Mesendoderm (in vitro differentiated cells): ENCODE measurements around the gene OSTF1.

Experiments used
- DNase-seq: peaks from one replicate; pipeline ENCODE4 v3.0.0; 2013
- H2AK5ac ChIP-seq: 2 replicates; pipeline ENCODE4 v1.6.1; 2013; ENCODE audit warnings: low read length, inconsistent platforms
- H2BK120ac ChIP-seq: 2 replicates; pipeline ENCODE4 v1.6.1; 2013; ENCODE audit warnings: low read depth, mild to moderate bottlenecking, low read length, moderate library complexity, mixed read lengths
- H2BK15ac ChIP-seq: replicated peaks from 2 replicates; pipeline ENCODE4 v1.6.1; 2013; ENCODE audit warnings: low read depth, mild to moderate bottlenecking, moderate library complexity
- H2BK5ac ChIP-seq: 2 replicates; pipeline ENCODE4 v1.6.1; 2013; ENCODE audit warnings: low read length, inconsistent platforms
- H3K18ac ChIP-seq: 2 replicates; pipeline ENCODE4 v1.6.1; 2013; ENCODE audit warnings: mild to moderate bottlenecking, low read length, mixed read lengths
- H3K23ac ChIP-seq: one replicate; pipeline ENCODE4 v1.6.1; 2013; ENCODE audit warnings: low read length
- H3K27ac ChIP-seq: 2 replicates; pipeline ENCODE4 v1.5.1; 2013; ENCODE audit warnings: low read depth, mild to moderate bottlenecking, inconsistent platforms, low read length, moderate library complexity
- H3K27me3 ChIP-seq: 2 replicates; pipeline ENCODE4 v1.6.1; 2013; ENCODE audit warnings: low read length, control low read depth, mild to moderate bottlenecking, inconsistent platforms; ENCODE audit not compliant: insufficient read depth, poor library complexity
- H3K36me3 ChIP-seq: 2 replicates; pipeline ENCODE4 v1.6.1; 2013; ENCODE audit warnings: low read length, inconsistent platforms; ENCODE audit not compliant: control insufficient read depth, insufficient read depth
- H3K4ac ChIP-seq: one replicate; pipeline ENCODE4 v1.6.1; 2013; ENCODE audit warnings: low read depth, mild to moderate bottlenecking, low read length, moderate library complexity
- H3K4me1 ChIP-seq: 2 replicates; pipeline ENCODE4 v1.6.1; 2013; ENCODE audit warnings: low read depth, low read length, inconsistent platforms; ENCODE audit not compliant: control insufficient read depth
- H3K4me2 ChIP-seq: 2 replicates; pipeline ENCODE4 v1.6.1; 2013; ENCODE audit warnings: low read length
- H3K4me3 ChIP-seq: 2 replicates; pipeline ENCODE4 v1.5.1; 2013; ENCODE audit warnings: mild to moderate bottlenecking, low read length
- H3K56ac ChIP-seq: one replicate; pipeline ENCODE4 v1.6.1; 2013; ENCODE audit warnings: low read length
- H3K79me1 ChIP-seq: 2 replicates; pipeline ENCODE4 v1.6.1; 2013; ENCODE audit warnings: low read length, inconsistent platforms
- H3K79me2 ChIP-seq: 2 replicates; pipeline ENCODE4 v1.6.1; 2013; ENCODE audit warnings: mild to moderate bottlenecking, low read length; ENCODE audit not compliant: control insufficient read depth, insufficient read depth
- H3K9ac ChIP-seq: 2 replicates; pipeline ENCODE4 v1.6.1; 2013; ENCODE audit warnings: low read length, inconsistent platforms
- H4K5ac ChIP-seq: one replicate; pipeline ENCODE4 v1.6.1; 2013; ENCODE audit warnings: low read length
- H4K8ac ChIP-seq: one replicate; pipeline ENCODE4 v1.6.1; 2013; ENCODE audit warnings: low read depth, mild to moderate bottlenecking, control low read depth, low read length, moderate library complexity
- WGBS: extraction: QIAGEN DNeasy Blood & Tissue Kit; methylation state at CpG from one replicate; pipeline ENCODE4 v1.1.7; 2013; ENCODE audit warnings: low lambda C conversion rate, missing lambda C conversion rate; ENCODE audit not compliant: insufficient coverage; ENCODE audit errors: extremely low coverage; 5-methylcytosine and 5-hydroxymethylcytosine counted together

Gene OSTF1

GRCh38 chr9:75087289-75087823, 958 bp upstream of the OSTF1 start:
- peak overlapping the region; percentile 74 for H3K4ac ChIP-seq
- H3K27me3 ChIP-seq, result no peaks in the 10 kb centered on the region
- H2BK120ac ChIP-seq, result no peak overlapping the region
- no peak overlapping the region for H4K8ac ChIP-seq
- no peak overlapping the region for H2BK15ac ChIP-seq
- peaks cover 11% of the 10 kb centered on the region for H3K4me1 ChIP-seq
- peak overlapping the region; percentile 77 for H3K18ac ChIP-seq
- peak overlapping the region; percentile 20 for H3K23ac ChIP-seq
- no peaks in the 10 kb centered on the region for H3K36me3 ChIP-seq
- H3K4me2 ChIP-seq, result peak overlapping the region; percentile 37
- H3K56ac ChIP-seq, result peak overlapping the region; percentile 95
- no peak overlapping the region for H4K5ac ChIP-seq
- H2AK5ac ChIP-seq, result no peak overlapping the region
- peaks cover 5% of the 10 kb centered on the region for H3K79me1 ChIP-seq
- peak overlapping the region; percentile 92 for H3K27ac ChIP-seq
- no CpG with 5 or more reads among the region's 20 CpGs for WGBS
- H3K79me2 ChIP-seq, result peaks cover 7% of the 10 kb centered on the region
- peak overlapping the region; percentile 84 for H3K4me3 ChIP-seq
- DNase-seq, result peak; percentile 85
- H3K9ac ChIP-seq, result peak overlapping the region; percentile 95
- H2BK5ac ChIP-seq, result peak overlapping the region; percentile 89

GRCh38 chr9:75088646-75089372, 495 bp downstream of the OSTF1 start:
- Histone ChIP-seq H2BK120ac (no peak overlapping the region), H3K79me2 (peaks cover 8% of the 10 kb centered on the region), H2AK5ac (no peak overlapping the region), H2BK5ac (no peak overlapping the region), H2BK15ac (no peak overlapping the region), H3K4me2 (peak overlapping the region; percentile 77), H3K4me3 (peak overlapping the region; percentile 70), H3K56ac (peak overlapping the region; percentile 87), H3K4ac (no peak overlapping the region), H3K27me3 (no peaks in the 10 kb centered on the region), H3K79me1 (peaks cover 8% of the 10 kb centered on the region), H3K36me3 (no peaks in the 10 kb centered on the region), H3K18ac (peak overlapping the region; percentile 16), H3K9ac (peak overlapping the region; percentile 81), H3K27ac (peak overlapping the region; percentile 87), H3K4me1 (peaks cover 7% of the 10 kb centered on the region), H4K5ac (no peak overlapping the region), H3K23ac (no peak overlapping the region), H4K8ac (no peak overlapping the region)
- no CpG with 5 or more reads among the region's 43 CpGs for WGBS
- peak; percentile 89 for DNase-seq

DNA sequence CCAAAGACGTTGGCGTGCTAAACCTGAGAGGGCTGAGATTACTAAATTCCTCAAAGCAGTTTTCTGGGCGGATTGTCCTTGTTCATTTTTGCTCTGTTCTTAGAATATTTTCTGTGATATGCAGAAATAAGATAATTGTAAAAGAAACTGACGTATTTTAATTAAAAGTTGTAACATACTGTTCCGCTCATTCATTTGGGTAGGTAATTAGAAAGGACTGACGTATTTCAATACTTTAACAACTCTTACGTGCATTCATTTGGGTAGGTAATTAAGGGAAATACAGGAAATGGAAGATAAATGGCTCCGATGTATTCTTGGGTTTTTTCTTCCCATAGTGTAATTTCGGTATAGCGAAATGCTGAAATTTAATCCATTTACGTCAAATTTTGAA, 1.1 kb downstream of the OSTF1 start:
- no peaks in the 10 kb centered on the region for H3K36me3 ChIP-seq
- H2BK15ac ChIP-seq, result no peak overlapping the region
- peaks cover 9% of the 10 kb centered on the region for H3K79me1 ChIP-seq
- peak overlapping the region; percentile 63 for H3K27ac ChIP-seq
- no peak overlapping the region for H4K8ac ChIP-seq
- no peak overlapping the region for H3K18ac ChIP-seq
- H3K23ac ChIP-seq, result no peak overlapping the region
- no peak overlapping the region for H4K5ac ChIP-seq
- H3K27me3 ChIP-seq, result no peaks in the 10 kb centered on the region
- no peak overlapping the region for H2BK120ac ChIP-seq
- peaks cover 5% of the 10 kb centered on the region for H3K4me1 ChIP-seq
- peak overlapping the region; percentile 70 for H3K4me3 ChIP-seq
- H3K4me2 ChIP-seq, result peak overlapping the region; percentile 77
- peaks cover 13% of the 10 kb centered on the region for H3K79me2 ChIP-seq
- WGBS, result no CpG with 5 or more reads among the region's 11 CpGs
- no peak overlapping the region for H2BK5ac ChIP-seq
- no peak overlapping the region for H2AK5ac ChIP-seq
- peak overlapping the region; percentile 81 for H3K9ac ChIP-seq
- no peak overlapping the region for H3K4ac ChIP-seq
- peak overlapping the region; percentile 87 for H3K56ac ChIP-seq
- DNase-seq, result no peak

GRCh38 chr9:75090579-75090978, 2.3 kb downstream of the OSTF1 start:
- no peak overlapping the region for H3K56ac ChIP-seq
- H2BK120ac ChIP-seq, result no peak overlapping the region
- no peak for DNase-seq
- H2BK5ac ChIP-seq, result no peak overlapping the region
- H3K9ac ChIP-seq, result no peak overlapping the region
- WGBS, result no CpG with 5 or more reads among the region's 4 CpGs
- H3K27ac ChIP-seq, result no peak overlapping the region
- no peak overlapping the region for H4K5ac ChIP-seq
- peaks cover 11% of the 10 kb centered on the region for H3K79me1 ChIP-seq
- H3K4ac ChIP-seq, result no peak overlapping the region
- H3K27me3 ChIP-seq, result no peaks in the 10 kb centered on the region
- no peak overlapping the region for H3K18ac ChIP-seq
- peaks cover 2% of the 10 kb centered on the region for H3K4me1 ChIP-seq
- H3K79me2 ChIP-seq, result peaks cover 14% of the 10 kb centered on the region
- no peak overlapping the region for H3K4me3 ChIP-seq
- no peak overlapping the region for H3K23ac ChIP-seq
- H3K4me2 ChIP-seq, result no peak overlapping the region
- H2BK15ac ChIP-seq, result no peak overlapping the region
- H4K8ac ChIP-seq, result no peak overlapping the region
- no peaks in the 10 kb centered on the region for H3K36me3 ChIP-seq
- no peak overlapping the region for H2AK5ac ChIP-seq

- Histone ChIP-seq H3K79me1 (peaks cover 11% of the 10 kb centered on the region), H2BK120ac (no peak overlapping the region)
- no peak for DNase-seq
Observed at GRCh38 chr9:75092766-75093165, 4.5 kb downstream of the OSTF1 start.

More at GRCh38 chr9:75092766-75093165, 4.5 kb downstream of the OSTF1 start:
- Histone ChIP-seq H3K4ac (no peak overlapping the region), H3K27ac (no peak overlapping the region), H2BK5ac (no peak overlapping the region), H3K23ac (no peak overlapping the region), H3K56ac (no peak overlapping the region), H3K36me3 (no peaks in the 10 kb centered on the region), H2BK15ac (no peak overlapping the region), H2AK5ac (no peak overlapping the region), H3K4me2 (no peak overlapping the region), H4K8ac (no peak overlapping the region), H3K9ac (no peak overlapping the region), H3K4me3 (no peak overlapping the region), H3K4me1 (peaks cover 2% of the 10 kb centered on the region), H4K5ac (no peak overlapping the region), H3K27me3 (no peaks in the 10 kb centered on the region), H3K79me2 (peaks cover 14% of the 10 kb centered on the region), H3K18ac (no peak overlapping the region)
- WGBS, result no CpG with 5 or more reads among the region's 4 CpGs
